Effector CD4-positive, alpha-beta T cell (primary cell): ENCODE measurements around the gene CETN1. TPM values are rescaled to one million over a fixed set of nuclear protein-coding genes. Genes with fewer than 3 reads are reported as not detected.

ENCODE experiments used
- DNase-seq: peaks from one replicate; pipeline ENCODE4 v3.0.0-alpha.2; 2020
- total RNA-seq: gene quantifications from one replicate; lab custom pipeline; 2026; lab: John Stamatoyannopoulos, UW

The CETN1 gene
- not detected for total RNA-seq

- DNase-seq, result no peak
These were observed at the start of gene CETN1 for GRCh38 chr18:580154-580553. Gene CETN1, plus strand, starts transcription at chr18:580380. Its CDS starts 29 bp downstream, at chr18:580409.

- no peak for DNase-seq
These were observed 48.2 kb upstream of the CETN1 start for GRCh38 chr18:532018-532417.

- no peak for DNase-seq
These were observed 47.5 kb upstream of the CETN1 start for GRCh38 chr18:532632-533031.

GRCh38 chr18:533995-534601 is 46.1 kb upstream of the CETN1 start:
- no peak for DNase-seq

- DNase-seq, result no peak
These were observed 36.6 kb upstream of the CETN1 start for GRCh38 chr18:543447-544078.

GRCh38 chr18:549967-550366 is 30.2 kb upstream of the CETN1 start:
- DNase-seq, result no peak

- no peak for DNase-seq
These were observed 28.6 kb upstream of the CETN1 start for GRCh38 chr18:551404-552061.

GRCh38 chr18:555705-556457 is 24.3 kb upstream of the CETN1 start:
- DNase-seq, result no peak

- DNase-seq, result no peak
These were observed 15.2 kb upstream of the CETN1 start for GRCh38 chr18:564708-565561.

- DNase-seq, result no peak
These were observed 14.6 kb upstream of the CETN1 start for GRCh38 chr18:565562-566061.

- no peak for DNase-seq
These were observed 13.1 kb upstream of the CETN1 start for GRCh38 chr18:567122-567521.

- no peak for DNase-seq
These were observed 11.4 kb upstream of the CETN1 start for GRCh38 chr18:568731-569130.

- no peak for DNase-seq
These were observed 9.9 kb upstream of the CETN1 start for GRCh38 chr18:570256-570655.

- no peak for DNase-seq
These were observed 9.5 kb upstream of the CETN1 start for GRCh38 chr18:570697-571096.

GRCh38 chr18:572091-572830 is 7.9 kb upstream of the CETN1 start:
- no peak for DNase-seq

- DNase-seq, result no peak
These were observed 7.3 kb upstream of the CETN1 start for GRCh38 chr18:572831-573289.

GRCh38 chr18:573385-573784 is 6.8 kb upstream of the CETN1 start:
- DNase-seq, result no peak

GRCh38 chr18:574149-574860 is 5.9 kb upstream of the CETN1 start:
- no peak for DNase-seq

GRCh38 chr18:574865-575645 is 5.1 kb upstream of the CETN1 start:
- DNase-seq, result no peak

GRCh38 chr18:576924-577323 is 3.3 kb upstream of the CETN1 start:
- DNase-seq, result no peak
